Panc1 (cell line): ENCODE data around the gene WDFY2.

ENCODE experiments used
- POLR2AphosphoS5 ChIP-seq: IDR thresholded peaks from 2 replicates; pipeline ENCODE4 v1.6.1; 2012; ENCODE audit warnings: mild to moderate bottlenecking, low read depth, low read length, moderate library complexity
- SIN3A ChIP-seq: IDR thresholded peaks from 2 replicates; pipeline ENCODE4 v1.6.1; 2012; ENCODE audit warnings: low read depth, mild to moderate bottlenecking, low read length, moderate library complexity, borderline replicate concordance; ENCODE audit not compliant: insufficient read depth
- TCF7L2 ChIP-seq: IDR thresholded peaks from 2 replicates; pipeline ENCODE4 v1.6.1; 2011; ENCODE audit warnings: mild to moderate bottlenecking, low read depth, low read length, inconsistent platforms
- TF ChIP-seq, protein P1 (sequence below): fragments of 450-650 bp; IDR thresholded peaks from 2 replicates; pipeline ENCODE4 v1.5.1; 2017; ENCODE audit warnings: mild to moderate bottlenecking
- TF ChIP-seq, protein P2 (sequence below), 2 experiments: IDR thresholded peaks; 2 replicates each; pipeline ENCODE4 v1.6.1; 2011 to 2012; ENCODE audit warnings: low read depth in 2 of 2, control low read depth in 1 of 2, low read length in 1 of 2, mild to moderate bottlenecking in 1 of 2, moderate library complexity in 1 of 2; ENCODE audit not compliant: insufficient read depth in 1 of 2

DNA sequence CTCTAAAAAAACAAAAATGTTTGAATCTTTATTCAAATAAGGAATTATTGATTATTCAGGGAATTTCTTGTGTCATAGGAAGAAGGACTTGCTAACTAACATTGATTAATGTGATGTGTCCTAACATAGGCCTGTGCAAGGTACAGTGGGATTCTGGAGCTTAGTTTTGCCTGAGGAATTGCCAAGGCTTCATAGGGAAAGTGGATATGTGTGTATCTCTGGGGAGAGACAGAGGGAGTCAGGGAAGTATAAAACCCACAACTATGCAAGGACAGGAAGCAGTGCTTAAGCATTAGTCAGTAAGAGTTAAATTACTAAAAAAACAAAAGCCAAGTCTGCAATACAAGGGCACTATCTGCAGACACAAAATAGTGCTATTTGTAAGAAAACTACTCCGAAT is 59.6 kb downstream of the WDFY2 start:
- TF ChIP-seq, protein P1, sequence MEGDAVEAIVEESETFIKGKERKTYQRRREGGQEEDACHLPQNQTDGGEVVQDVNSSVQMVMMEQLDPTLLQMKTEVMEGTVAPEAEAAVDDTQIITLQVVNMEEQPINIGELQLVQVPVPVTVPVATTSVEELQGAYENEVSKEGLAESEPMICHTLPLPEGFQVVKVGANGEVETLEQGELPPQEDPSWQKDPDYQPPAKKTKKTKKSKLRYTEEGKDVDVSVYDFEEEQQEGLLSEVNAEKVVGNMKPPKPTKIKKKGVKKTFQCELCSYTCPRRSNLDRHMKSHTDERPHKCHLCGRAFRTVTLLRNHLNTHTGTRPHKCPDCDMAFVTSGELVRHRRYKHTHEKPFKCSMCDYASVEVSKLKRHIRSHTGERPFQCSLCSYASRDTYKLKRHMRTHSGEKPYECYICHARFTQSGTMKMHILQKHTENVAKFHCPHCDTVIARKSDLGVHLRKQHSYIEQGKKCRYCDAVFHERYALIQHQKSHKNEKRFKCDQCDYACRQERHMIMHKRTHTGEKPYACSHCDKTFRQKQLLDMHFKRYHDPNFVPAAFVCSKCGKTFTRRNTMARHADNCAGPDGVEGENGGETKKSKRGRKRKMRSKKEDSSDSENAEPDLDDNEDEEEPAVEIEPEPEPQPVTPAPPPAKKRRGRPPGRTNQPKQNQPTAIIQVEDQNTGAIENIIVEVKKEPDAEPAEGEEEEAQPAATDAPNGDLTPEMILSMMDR, result no peak
- TF ChIP-seq TCF7L2 (no peak), POLR2AphosphoS5 (no peak), SIN3A (no peak)
- TF ChIP-seq, protein P2, sequence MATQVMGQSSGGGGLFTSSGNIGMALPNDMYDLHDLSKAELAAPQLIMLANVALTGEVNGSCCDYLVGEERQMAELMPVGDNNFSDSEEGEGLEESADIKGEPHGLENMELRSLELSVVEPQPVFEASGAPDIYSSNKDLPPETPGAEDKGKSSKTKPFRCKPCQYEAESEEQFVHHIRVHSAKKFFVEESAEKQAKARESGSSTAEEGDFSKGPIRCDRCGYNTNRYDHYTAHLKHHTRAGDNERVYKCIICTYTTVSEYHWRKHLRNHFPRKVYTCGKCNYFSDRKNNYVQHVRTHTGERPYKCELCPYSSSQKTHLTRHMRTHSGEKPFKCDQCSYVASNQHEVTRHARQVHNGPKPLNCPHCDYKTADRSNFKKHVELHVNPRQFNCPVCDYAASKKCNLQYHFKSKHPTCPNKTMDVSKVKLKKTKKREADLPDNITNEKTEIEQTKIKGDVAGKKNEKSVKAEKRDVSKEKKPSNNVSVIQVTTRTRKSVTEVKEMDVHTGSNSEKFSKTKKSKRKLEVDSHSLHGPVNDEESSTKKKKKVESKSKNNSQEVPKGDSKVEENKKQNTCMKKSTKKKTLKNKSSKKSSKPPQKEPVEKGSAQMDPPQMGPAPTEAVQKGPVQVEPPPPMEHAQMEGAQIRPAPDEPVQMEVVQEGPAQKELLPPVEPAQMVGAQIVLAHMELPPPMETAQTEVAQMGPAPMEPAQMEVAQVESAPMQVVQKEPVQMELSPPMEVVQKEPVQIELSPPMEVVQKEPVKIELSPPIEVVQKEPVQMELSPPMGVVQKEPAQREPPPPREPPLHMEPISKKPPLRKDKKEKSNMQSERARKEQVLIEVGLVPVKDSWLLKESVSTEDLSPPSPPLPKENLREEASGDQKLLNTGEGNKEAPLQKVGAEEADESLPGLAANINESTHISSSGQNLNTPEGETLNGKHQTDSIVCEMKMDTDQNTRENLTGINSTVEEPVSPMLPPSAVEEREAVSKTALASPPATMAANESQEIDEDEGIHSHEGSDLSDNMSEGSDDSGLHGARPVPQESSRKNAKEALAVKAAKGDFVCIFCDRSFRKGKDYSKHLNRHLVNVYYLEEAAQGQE (IDR thresholded peaks at IDR 0.05; ENCODE audit: insufficient read depth in 1 of 2, low read depth in 2 of 2, low read length in 1 of 2), result no peak
